HEK293T (cell line): Measurements from ENCODE around the gene FAU.
"Not testable (repeated sequence)": the region's sequence is repeated elsewhere in the genome, so short reads cannot be mapped to it uniquely, and the experiment has no call there.

Experiments used
- ELF4 ChIP-seq: fragments of 450-650 bp; IDR thresholded peaks from 2 replicates; pipeline ENCODE4 v1.6.1; 2017; ENCODE audit warnings: antibody characterized with exemption
- FOXK2 ChIP-seq: fragments of 450-650 bp; IDR thresholded peaks from 2 replicates; pipeline ENCODE4 v1.6.1; 2016; ENCODE audit warnings: mild to moderate bottlenecking
- LEF1 ChIP-seq: fragments of 450-650 bp; IDR thresholded peaks from 2 replicates; pipeline ENCODE4 v1.6.1; 2017; ENCODE audit warnings: mild to moderate bottlenecking, borderline replicate concordance
- SP1 ChIP-seq: fragments of 450-650 bp; IDR thresholded peaks from 2 replicates; pipeline ENCODE4 v1.6.1; 2017

- not testable (repeated sequence) for TF ChIP-seq ELF4, FOXK2, LEF1, SP1
Measured at GRCh38 chr11:65118891-65119669, 2.9 kb downstream of the FAU start.
